Activated naive CD8-positive, alpha-beta T cell treated with anti-CD3 and anti-CD28 coated beads, Interleukin-2, amount 10 ng/mL, durations not matched to agents 7 days and 5 days (primary cell): ENCODE data around the gene CPTP. TPM values are rescaled to one million over a fixed set of nuclear protein-coding genes. Genes with fewer than 3 reads are reported as not detected.
"Not testable (repeated sequence)": the region's sequence is repeated elsewhere in the genome, so short reads cannot be mapped to it uniquely, and the experiment has no call there.

ENCODE experiments used
- ATAC-seq: fragments of 150-1000 bp; cut with Tn5 transposase; one replicate; pipeline ENCODE4 v1.10.0; 2021; ENCODE audit warnings: low read depth, moderate library complexity
- POLR2A ChIA-PET: fragments of 350-600 bp; sonication (Branson Sonifier 250); formaldehyde crosslinking; loops from one replicate; lab custom pipeline; 2021; ENCODE audit warnings: antibody characterized with exemption; lab: Charles Lee
- DNase-seq: peaks from one replicate; pipeline ENCODE4 v3.0.0; 2021
- H3K27ac Mint-ChIP-seq: one replicate; pipeline ENCODE4 v1.8.0; 2022; ENCODE audit warnings: mild to moderate bottlenecking, mixed read lengths
- H3K27me3 Mint-ChIP-seq: one replicate; pipeline ENCODE4 v1.8.0; 2022; ENCODE audit warnings: mild to moderate bottlenecking, moderate library complexity, mixed read lengths
- H3K36me3 Mint-ChIP-seq: one replicate; pipeline ENCODE4 v1.8.0; 2021; ENCODE audit warnings: mild to moderate bottlenecking, mixed read lengths
- H3K4me1 Mint-ChIP-seq: one replicate; pipeline ENCODE4 v1.8.0; 2021; ENCODE audit warnings: mixed read lengths
- H3K4me3 Mint-ChIP-seq: one replicate; pipeline ENCODE4 v1.8.0; 2022; ENCODE audit warnings: mild to moderate bottlenecking, moderate library complexity, mixed read lengths
- H3K9me3 Mint-ChIP-seq: one replicate; pipeline ENCODE4 v1.8.0; 2021; ENCODE audit warnings: mixed read lengths
- total RNA-seq, 2 experiments: library from RNA; stranded (reverse); gene quantifications; one replicate each; pipeline ENCODE4 v1.2.3, GENCODE V29; 2021

CPTP gene
- total RNA-seq, 2 experiments from 2014 or later, result 19.3 TPM

DNA sequence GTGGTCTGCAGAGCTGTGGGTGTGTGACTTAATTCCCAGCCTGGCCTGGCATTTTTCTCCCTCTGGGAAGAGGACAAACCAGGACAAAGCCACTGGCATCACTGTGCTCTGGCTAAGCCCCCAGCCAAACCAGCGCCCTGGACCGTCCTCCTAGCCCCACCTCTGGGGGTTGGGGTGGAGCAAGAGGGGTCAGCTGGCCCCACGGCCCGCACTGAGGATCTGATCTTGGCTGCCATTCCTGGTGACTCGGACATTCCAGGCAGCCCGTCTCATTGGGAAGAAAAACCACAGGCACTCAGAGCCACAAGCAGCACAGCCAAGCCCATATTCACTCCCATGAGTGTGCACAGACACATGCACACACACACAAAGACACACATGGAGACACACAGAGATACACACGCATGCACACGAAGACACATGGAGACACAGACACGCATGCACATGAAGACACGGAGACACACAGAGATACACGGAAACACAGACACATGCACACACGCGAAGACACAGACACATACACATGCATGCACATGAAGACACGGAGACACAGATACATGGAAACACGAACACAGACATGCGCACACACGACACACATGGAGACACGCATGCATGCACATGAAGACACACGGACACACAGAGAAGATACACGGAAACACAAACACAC is 36.0 kb downstream of the CPTP start:
- Mint-ChIP-seq H3K4me3 (no peak overlapping the region), H3K27ac (no peak overlapping the region), H3K9me3 (no peaks in the 10 kb centered on the region), H3K27me3 (peaks cover 12% of the 10 kb centered on the region), H3K36me3 (no peaks in the 10 kb centered on the region), H3K4me1 (peaks cover 12% of the 10 kb centered on the region)
- POLR2A ChIA-PET, result no interaction called here
- DNase-seq, result no peak
- no peak for ATAC-seq

GRCh38 chr1:1361233-1361981 is 36.8 kb downstream of the CPTP start:
- Mint-ChIP-seq H3K4me3 (no peak overlapping the region), H3K27ac (no peak overlapping the region), H3K4me1 (peaks cover 12% of the 10 kb centered on the region), H3K9me3 (no peaks in the 10 kb centered on the region), H3K36me3 (no peaks in the 10 kb centered on the region), H3K27me3 (peaks cover 12% of the 10 kb centered on the region)
- no peak for ATAC-seq
- POLR2A ChIA-PET, result no interaction called here
- DNase-seq, result no peak

DNA sequence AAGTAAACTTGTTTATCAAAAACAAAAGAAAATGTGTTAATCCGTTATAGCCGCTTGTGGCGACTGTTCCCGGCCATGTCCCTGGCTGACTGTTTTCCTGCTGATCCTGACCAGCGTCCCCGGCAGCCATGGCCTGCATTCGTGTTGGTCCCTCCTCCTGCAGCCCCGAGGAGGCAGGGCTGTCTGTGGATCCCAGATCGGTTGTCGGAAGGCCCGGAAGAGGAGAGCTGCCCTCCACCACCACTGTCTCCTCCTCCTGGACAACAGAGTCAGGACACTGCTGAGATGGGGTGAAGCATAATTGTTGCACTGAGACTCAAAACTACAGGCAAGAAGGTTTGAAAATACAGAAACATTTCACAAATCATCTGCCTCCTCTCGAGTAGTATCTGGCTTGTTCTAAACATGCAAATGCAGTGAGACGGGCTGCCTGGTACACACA is 37.4 kb downstream of the CPTP start:
- ATAC-seq (no peak), DNase-seq (no peak)
- Mint-ChIP-seq H3K4me1 (peaks cover 12% of the 10 kb centered on the region), H3K36me3 (no peaks in the 10 kb centered on the region), H3K27ac (no peak overlapping the region), H3K9me3 (no peaks in the 10 kb centered on the region), H3K4me3 (no peak overlapping the region), H3K27me3 (peaks cover 12% of the 10 kb centered on the region)
- POLR2A ChIA-PET, result no interaction called here

DNA sequence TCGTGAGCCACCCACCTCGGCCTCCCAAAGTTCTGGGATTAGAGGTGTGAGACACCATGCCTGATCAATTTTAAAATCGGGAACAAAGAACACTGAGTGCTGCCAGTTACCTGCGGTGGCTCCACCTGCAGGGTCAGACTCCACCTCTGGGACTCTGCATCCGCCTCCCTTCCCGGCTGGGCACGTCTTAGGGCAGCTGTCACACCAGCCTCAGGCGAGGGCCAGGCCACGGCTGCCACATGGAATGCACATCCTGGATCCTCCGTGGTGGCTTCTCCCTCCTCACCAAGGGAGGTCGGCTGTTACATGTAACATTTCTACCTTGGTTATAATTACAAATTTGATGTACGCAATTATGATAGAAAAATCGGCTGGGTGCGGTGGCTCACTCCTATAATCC is 39.7 kb downstream of the CPTP start:
- peaks cover 7% of the 10 kb centered on the region for H3K27me3 Mint-ChIP-seq
- DNase-seq (no peak), ATAC-seq (no peak)
- H3K27ac Mint-ChIP-seq, result no peak overlapping the region
- no peaks in the 10 kb centered on the region for H3K9me3 Mint-ChIP-seq
- no peaks in the 10 kb centered on the region for H3K36me3 Mint-ChIP-seq
- POLR2A ChIA-PET, result no interaction called here
- no peak overlapping the region for H3K4me3 Mint-ChIP-seq
- H3K4me1 Mint-ChIP-seq, result peaks cover 6% of the 10 kb centered on the region

DNA sequence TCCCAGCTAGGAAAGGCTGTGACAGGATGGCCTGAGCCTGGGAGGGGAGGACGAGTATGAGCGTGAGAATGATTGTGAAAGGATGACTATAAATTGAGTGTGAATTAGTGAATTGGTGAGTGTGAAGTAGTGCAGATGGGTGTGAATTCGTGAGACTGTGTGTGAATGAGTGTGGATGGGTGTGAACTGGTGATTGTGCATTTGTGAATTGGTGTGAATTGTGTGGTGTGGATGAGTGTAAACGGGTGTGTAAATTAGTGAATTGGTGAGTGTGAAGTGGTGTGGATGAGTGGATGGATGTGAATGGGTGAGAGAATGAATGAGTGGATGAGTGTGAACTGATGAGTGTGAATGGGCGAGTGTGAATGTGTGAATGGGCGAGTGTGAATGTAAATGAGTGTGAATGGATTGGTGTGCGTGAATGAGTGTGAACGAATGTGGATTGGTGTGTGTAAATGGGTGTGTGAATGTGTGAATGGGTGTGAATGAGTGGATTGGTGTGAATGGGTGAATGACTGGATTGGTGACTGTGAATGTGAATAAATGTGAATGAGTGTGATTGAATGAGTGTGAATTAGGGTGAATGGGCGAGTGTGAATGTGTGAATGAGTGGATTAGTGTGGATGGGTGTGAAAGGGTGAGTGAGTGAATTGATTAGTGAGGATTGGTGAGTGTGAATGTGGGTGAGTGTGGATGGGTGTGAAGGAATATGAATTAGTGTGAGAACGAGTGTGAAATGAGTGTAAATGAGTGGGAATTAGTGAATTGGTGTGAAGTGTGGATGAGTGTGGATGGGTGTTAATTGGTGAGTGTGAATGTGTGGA is 41.5 kb downstream of the CPTP start:
- ATAC-seq (no peak), DNase-seq (no peak)
- no peaks in the 10 kb centered on the region for H3K9me3 Mint-ChIP-seq
- no peaks in the 10 kb centered on the region for H3K36me3 Mint-ChIP-seq
- H3K27me3 Mint-ChIP-seq, result peaks cover 5% of the 10 kb centered on the region
- no peak overlapping the region for H3K27ac Mint-ChIP-seq
- POLR2A ChIA-PET, result no interaction called here
- H3K4me1 Mint-ChIP-seq, result peaks cover under 1% of the 10 kb centered on the region
- H3K4me3 Mint-ChIP-seq, result no peak overlapping the region

- Mint-ChIP-seq H3K27ac (no peak overlapping the region), H3K27me3 (peaks cover 5% of the 10 kb centered on the region), H3K9me3 (no peaks in the 10 kb centered on the region), H3K36me3 (no peaks in the 10 kb centered on the region), H3K4me3 (no peak overlapping the region), H3K4me1 (peaks cover 5% of the 10 kb centered on the region)
- DNase-seq (no peak), ATAC-seq (no peak)
- POLR2A ChIA-PET, result no interaction called here
Observed at GRCh38 chr1:1366699-1367066, 42.1 kb downstream of the CPTP start.

DNA sequence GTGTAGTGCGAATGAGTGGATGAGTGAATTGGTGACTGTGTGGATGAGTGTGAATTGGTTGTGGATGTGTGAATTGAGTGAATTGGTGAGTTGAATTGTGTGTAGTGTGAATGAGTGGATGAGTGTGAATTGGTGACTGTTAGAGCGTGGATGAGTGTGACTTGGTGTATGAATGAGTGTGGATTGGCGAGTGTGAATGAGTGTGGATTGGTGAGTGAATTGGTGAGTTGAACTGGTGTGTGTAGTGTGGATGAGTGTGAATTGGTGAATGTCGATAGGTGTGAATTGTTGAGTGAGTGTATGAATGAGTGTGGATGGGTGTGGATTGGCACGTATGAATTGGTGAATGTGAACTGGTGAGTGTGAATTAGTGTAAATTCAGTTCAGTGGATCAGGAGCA is 42.7 kb downstream of the CPTP start:
- no peaks in the 10 kb centered on the region for H3K27me3 Mint-ChIP-seq
- H3K9me3 Mint-ChIP-seq, result no peaks in the 10 kb centered on the region
- H3K4me1 Mint-ChIP-seq, result peaks cover 7% of the 10 kb centered on the region
- H3K27ac Mint-ChIP-seq, result no peak overlapping the region
- ATAC-seq (no peak), DNase-seq (no peak)
- no peaks in the 10 kb centered on the region for H3K36me3 Mint-ChIP-seq
- H3K4me3 Mint-ChIP-seq, result no peak overlapping the region
- POLR2A ChIA-PET, result interaction anchor here (0.6 kb wide), 1 partner anchor 47 kb away, joined by 3 read pairs; no protein-coding TSS in a partner anchor

DNA sequence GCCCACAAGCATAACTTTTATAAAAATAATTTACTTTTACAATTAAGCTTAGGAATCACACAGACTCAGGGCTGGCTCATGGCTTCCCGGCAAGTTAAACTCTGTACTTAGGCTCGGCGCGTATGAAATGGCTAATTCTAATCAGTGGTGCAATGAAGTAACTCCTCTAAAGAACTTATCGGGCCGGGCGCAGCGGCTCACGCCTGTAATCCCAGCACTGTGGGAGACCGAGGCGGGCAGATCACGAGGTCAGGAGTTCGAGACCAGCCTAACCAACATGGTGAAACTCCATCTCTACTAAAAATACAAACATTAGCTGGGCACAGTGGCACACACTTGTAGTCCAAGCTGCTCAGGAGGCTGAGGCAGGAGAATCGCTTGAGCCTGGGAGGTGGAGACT is 45.5 kb downstream of the CPTP start:
- DNase-seq, H3K27ac Mint-ChIP-seq, H3K27me3 Mint-ChIP-seq, H3K36me3 Mint-ChIP-seq, H3K9me3 Mint-ChIP-seq, ATAC-seq, H3K4me3 Mint-ChIP-seq: not testable (repeated sequence)
- POLR2A ChIA-PET, result interaction anchor here (1.3 to 3.3 kb wide), 3 partner anchors 12 to 49 kb away, joined by 3 to 11 read pairs (median 3); partner anchors contain the start of genes CCNL2 and MXRA8
- H3K4me1 Mint-ChIP-seq, result peaks cover 12% of the 10 kb centered on the region

DNA sequence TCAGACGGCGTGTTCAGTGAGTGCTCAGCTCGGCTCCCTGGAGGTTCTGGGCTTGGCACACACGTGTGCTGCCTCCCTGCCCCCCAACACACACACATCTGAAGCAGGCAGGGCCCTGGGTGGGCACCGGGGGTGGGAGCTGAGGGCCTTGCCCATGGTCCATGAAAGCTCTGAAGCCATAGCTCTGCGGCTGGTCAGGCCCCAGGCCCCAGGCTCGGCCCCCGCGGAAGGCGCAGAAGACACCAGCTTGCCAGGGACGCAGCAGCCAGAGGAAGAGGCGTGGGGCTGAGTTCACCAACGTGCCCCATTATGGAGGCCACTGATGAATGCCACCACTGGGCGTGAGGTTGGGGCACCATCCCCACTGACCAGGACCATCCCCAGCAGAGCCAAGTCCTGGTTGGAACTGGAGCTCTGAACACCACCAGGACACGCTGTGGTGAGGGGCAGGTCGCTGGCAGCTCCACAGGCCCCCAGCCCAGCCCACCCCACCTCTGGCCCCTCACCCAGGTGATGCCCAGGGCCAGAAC is 46.2 kb downstream of the CPTP start:
- Mint-ChIP-seq H3K4me3 (peak overlapping the region; percentile 49), H3K4me1 (peaks cover 12% of the 10 kb centered on the region), H3K27me3 (no peaks in the 10 kb centered on the region), H3K27ac (no peak overlapping the region), H3K36me3 (no peaks in the 10 kb centered on the region), H3K9me3 (no peaks in the 10 kb centered on the region)
- POLR2A ChIA-PET, result interaction anchor here (1.0 to 3.3 kb wide), 7 partner anchors 12 to 97 kb away, joined by 3 to 11 read pairs (median 6); partner anchors contain the start of genes CCNL2, MRPL20, MXRA8 and UBE2J2
- DNase-seq (no peak), ATAC-seq (no peak)

DNA sequence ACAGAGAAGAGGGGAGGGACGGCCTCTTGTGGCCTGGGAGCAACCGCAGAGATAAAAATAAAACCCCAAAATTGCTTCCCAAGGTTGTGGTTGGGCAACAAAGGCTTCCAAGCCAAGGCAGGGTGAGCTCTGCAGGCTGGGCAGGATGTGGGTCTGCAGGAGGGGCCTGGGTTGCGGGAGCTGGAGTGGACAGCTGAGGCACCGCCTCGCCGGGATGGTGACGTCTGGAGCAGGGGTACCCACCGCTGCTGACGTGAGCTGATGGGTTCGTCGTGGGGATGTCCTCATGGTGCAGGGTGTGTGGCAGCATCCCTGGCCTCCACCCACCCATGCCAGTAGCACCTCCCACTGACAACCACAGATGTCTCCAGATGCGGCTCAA is 46.8 kb downstream of the CPTP start:
- H3K4me3 Mint-ChIP-seq, result peak overlapping the region; percentile 49
- ATAC-seq, result peak; percentile 38
- H3K27ac Mint-ChIP-seq, result peak overlapping the region; percentile 51

GRCh38 chr1:1371746-1372711 is 47.4 kb downstream of the CPTP start:
- H3K4me1 Mint-ChIP-seq, result peaks cover 13% of the 10 kb centered on the region
- peak; percentile 33 for ATAC-seq
- H3K4me3 Mint-ChIP-seq, result peak overlapping the region; percentile 42
- H3K36me3 Mint-ChIP-seq, result no peaks in the 10 kb centered on the region
- POLR2A ChIA-PET, result interaction anchor here (0.6 to 4.0 kb wide), 10 partner anchors 14 to 186 kb away, joined by 3 to 32 read pairs (median 5); partner anchors contain the start of genes CCNL2, MRPL20, MXRA8 and UBE2J2
- peak overlapping the region; percentile 80 for H3K27ac Mint-ChIP-seq
- no peaks in the 10 kb centered on the region for H3K27me3 Mint-ChIP-seq
- no peaks in the 10 kb centered on the region for H3K9me3 Mint-ChIP-seq
- peak; percentile 88 for DNase-seq

More for the DNA sequence above, 46.8 kb downstream of the CPTP start:
- no peaks in the 10 kb centered on the region for H3K27me3 Mint-ChIP-seq
- H3K4me1 Mint-ChIP-seq, result peaks cover 12% of the 10 kb centered on the region
- POLR2A ChIA-PET, result interaction anchor here (0.6 to 3.3 kb wide), 9 partner anchors 13 to 185 kb away, joined by 3 to 11 read pairs (median 4); partner anchors contain the start of genes CCNL2, MRPL20, MXRA8 and UBE2J2
- H3K9me3 Mint-ChIP-seq, result no peaks in the 10 kb centered on the region
- no peaks in the 10 kb centered on the region for H3K36me3 Mint-ChIP-seq
- DNase-seq, result peak; percentile 78
